GM04504 (cell line): Measurements from ENCODE around the gene RAB3GAP2.
"Not testable (repeated sequence)": the region's sequence is repeated elsewhere in the genome, so short reads cannot be mapped to it uniquely, and the experiment has no call there.

Experiments
- DNase-seq: peaks from one replicate; pipeline ENCODE4 v3.0.0-alpha.2; 2012; ENCODE audit warnings: low read depth

Gene RAB3GAP2

DNA sequence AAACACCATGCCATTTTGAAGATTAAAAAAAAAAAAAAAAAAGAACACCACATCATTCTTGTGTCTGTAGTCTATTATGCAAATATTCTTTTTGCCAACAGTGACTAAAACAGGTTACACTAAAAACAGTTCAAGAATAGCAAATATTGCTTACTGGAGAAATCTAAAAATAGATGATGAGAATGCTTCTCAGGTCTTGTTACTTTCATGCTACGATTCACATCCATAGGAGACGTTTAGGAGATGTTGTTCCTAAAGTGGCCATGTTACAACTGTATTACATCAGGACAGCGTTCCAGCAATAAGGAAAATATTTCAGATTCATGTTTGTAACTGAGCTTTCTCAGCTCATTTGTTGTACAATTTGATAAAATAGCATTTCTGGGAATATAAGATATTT, 32.3 kb downstream of the RAB3GAP2 start:
- no peak for DNase-seq

- no peak for DNase-seq
These were observed 33.0 kb downstream of the RAB3GAP2 start for GRCh38 chr1:220239213-220239612.

GRCh38 chr1:220236278-220236677, 36.0 kb downstream of the RAB3GAP2 start:
- DNase-seq: not testable (repeated sequence)

- DNase-seq: no peak
These were observed 36.8 kb downstream of the RAB3GAP2 start for GRCh38 chr1:220235462-220235861.

DNA sequence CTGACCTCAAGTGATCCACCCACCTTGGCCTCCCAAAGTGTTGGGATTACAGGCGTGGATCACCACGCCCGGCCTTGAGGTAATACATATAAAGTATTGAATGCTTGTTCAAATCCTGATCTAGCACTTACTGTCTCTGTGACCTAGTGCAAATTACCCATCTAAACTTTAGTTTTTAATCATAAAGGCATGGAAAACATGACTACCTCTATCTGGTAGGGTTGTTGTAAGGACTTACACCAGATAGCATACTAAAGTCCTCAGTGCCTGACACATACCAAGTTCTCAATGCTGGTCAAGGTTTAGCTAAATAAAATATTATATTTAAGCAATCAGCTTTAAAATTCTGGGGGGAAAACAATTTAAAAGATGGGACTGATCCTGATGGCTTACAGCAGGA, 38.3 kb downstream of the RAB3GAP2 start:
- DNase-seq: no peak

GRCh38 chr1:220229771-220230170, 42.5 kb downstream of the RAB3GAP2 start:
- no peak for DNase-seq

- DNase-seq: no peak
These were observed 44.9 kb downstream of the RAB3GAP2 start for GRCh38 chr1:220227393-220227792.

DNA sequence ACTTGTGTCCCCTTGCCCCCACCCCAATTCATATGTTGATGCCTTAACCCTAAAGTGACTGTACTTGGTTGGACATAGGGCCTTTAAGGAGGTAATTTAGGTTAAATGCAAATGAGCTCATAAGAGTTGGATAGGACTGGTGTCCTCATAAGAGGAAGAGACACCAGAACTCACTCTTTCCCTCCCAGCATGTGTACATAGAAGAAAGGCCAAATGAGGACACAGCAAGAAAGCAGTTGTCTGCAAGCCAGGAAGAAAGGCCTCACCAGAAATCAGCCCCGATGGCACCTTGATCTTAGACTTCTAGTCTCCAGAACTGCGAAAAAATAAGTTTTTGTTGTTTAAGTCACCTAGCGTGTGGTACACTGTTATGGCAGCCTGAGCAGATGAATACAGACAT, 45.5 kb downstream of the RAB3GAP2 start:
- DNase-seq: no peak

GRCh38 chr1:220225957-220226356, 46.3 kb downstream of the RAB3GAP2 start:
- no peak for DNase-seq

GRCh38 chr1:220224611-220225124, 47.6 kb downstream of the RAB3GAP2 start:
- no peak for DNase-seq

DNA sequence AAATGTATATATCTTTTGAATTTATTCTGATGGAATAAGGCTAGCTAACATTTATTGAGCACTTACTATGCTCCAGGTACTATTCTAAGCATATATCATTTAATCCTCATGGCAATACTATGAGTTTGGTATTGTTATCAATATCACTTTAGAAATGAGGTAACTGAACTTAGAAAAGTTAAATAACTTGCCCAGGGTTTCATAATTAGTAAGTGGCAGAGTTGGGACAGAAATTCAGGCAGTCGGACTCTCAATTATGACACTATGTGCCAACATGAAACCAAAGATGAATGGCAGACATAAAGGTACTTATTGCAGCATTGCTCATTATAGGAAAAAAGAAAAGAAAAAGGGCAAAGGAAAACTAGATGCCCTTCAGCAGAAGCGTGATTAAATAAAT, 48.2 kb downstream of the RAB3GAP2 start:
- no peak for DNase-seq

DNA sequence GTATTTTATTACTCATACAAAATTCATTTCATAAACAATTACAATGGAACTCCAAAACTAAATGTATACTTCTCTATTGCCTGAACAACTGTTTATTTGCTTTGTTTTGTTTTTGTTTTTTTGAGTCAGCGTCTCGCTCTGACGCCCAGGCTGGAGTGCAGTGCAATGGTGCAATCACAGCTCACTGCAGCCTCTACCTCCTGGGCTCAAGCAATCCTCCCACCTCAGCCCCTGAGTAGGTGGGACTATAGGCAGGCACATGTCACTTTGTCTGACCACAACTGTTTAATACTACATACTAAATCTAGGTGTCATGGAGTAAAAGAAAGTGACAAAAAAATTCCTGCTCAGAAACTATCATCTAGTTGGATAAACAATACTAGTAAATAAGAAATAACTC, 49.3 kb downstream of the RAB3GAP2 start:
- DNase-seq: no peak

DNA sequence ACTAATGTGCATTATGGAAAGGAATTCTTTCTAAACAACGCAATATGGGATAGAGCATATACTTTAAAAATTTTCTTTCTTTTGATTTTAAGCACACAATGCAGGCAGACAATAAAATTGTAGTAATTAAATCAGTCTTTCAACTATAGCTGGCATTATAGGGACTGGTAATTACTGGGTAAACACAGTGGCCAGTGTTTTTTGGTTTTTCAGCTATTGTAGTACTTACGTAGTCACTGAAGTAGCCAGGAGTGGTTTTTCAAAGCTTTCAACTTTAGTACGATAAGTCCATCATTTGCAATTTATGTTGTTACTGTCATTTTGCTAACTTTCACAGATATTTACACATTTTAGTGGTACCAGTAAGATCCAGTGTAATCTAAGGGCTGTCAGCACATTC, 50.6 kb downstream of the RAB3GAP2 start:
- no peak for DNase-seq

DNA sequence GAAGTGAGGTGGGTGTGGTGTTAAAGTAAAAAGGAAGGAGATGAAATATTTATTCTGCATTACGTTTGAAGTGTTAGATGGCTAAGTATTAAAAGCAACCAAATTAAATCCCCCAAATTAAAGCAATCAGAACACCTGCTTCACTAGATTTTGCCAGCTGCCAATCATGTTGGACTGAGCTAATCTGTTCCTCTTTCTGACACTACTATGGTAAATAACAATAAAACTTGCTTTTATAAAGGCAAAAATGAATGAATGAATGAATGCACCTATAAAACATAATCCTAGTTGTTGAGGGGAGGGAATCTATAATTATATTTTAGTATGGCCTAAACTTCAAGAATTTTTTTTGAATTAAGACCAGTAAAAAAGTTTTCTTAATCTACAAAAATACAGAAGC, 51.0 kb downstream of the RAB3GAP2 start:
- DNase-seq: no peak

- DNase-seq: not testable (repeated sequence)
These were observed 51.6 kb downstream of the RAB3GAP2 start for GRCh38 chr1:220220699-220221040.

GRCh38 chr1:220219865-220220698, 52.2 kb downstream of the RAB3GAP2 start:
- DNase-seq: no peak

DNA sequence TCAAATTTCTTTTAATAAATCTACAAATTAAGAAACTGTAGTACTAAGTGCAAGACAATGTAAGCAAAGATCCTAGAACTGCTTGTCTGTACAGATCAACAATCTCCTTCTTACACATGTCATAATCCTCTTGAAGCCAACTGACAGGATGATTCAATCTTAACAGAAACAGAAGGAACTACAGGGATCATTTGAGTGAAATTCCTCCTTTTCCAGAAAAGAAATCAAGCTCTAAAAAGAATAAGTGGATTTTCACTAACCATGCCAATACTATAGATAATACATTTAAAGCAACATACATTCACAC, 53.2 kb downstream of the RAB3GAP2 start:
- DNase-seq: no peak

- peak; percentile 17 for DNase-seq
These were observed 53.7 kb downstream of the RAB3GAP2 start for GRCh38 chr1:220218397-220219135.

DNA sequence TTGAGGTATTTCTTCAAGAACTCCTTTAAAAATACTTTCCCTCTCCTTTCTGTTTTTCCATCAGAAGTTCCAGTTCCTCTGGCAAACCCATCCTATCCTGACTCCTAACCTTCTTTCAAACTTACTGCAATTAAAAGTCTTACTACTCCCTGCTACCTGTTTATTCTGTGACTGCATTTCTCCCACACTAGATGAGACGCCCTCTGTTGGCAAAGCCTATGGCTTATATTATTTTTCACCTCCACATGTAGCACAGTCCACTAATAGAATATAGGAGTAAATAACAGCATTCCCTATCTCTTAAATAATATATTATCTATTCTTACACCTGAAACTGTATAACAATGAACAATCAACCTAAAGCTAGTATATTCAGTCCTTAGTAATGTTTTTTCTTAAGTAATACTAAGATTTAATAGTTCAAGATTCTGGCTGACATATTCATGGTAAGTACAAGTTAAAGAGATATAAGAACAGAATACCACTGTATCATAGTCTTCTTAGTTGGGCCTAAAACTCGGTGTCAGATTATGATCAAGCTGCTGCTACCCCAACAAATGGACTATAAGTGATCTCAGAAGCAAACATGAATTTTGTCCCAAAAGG, 54.8 kb downstream of the RAB3GAP2 start:
- no peak for DNase-seq

DNA sequence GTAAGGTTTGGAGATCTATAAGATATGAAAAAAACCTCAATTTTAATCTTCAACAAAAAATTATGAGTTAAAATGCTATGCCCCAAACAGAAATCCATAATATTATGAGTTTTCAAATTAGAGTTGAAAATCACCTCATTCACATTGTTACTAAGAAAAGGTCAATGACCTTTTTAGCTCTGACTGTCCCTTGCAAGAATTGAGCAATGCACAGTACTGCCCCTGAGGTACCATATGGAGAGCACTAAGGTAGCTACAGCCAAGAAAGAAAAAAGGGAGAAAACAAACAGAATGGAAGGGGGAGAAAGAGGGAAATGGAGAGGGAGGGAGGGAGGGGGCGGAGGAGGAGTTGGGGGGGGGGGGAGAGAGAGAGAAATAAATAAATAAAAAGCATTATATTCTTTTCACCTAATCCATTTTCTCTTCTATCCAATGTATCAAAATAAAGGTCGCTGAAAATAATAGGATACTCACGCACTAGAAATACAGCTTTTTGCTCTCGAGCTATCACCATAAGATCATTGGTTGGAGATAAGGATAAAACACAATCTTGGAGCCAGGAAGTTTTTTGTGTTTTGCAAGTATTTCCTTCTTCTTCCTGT, 58.8 kb downstream of the RAB3GAP2 start:
- DNase-seq: no peak

DNA sequence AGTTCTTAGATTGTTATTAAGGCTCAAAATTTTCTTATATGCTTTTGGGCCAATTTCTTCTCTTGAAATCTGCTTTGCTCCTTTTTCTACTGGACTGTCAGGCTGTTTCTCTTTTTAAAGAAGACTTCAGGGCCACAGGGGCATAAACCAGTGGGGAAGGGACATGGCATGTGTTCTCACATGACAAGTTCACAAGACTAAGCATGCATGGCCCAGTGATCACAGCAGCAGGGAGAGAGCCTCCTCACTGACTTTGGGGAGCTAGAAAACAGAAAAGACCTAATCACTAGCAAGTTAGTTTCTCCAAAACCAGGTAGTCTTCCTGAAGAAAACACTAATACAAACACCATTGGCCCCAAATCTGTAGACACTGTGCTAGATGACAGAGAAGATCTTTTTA, 64.8 kb downstream of the RAB3GAP2 start:
- no peak for DNase-seq

DNA sequence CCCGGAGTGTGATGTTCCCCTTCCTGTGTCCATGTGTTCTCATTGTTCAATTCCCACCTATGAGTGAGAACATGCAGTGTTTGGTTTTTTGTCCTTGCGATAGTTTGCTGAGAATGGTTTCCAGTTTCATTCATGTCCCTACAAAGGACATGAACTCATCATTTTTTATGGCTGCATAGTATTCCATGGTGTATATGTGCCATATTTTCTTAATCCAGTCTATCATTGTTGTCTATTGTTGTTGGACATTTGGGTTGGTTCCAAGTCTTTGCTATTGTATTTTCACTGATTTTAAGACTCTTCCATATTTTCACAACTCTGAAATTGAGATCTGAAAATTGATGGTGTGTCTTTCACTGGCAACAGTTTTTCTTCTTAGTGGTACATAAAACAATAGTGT, 67.5 kb downstream of the RAB3GAP2 start:
- not testable (repeated sequence) for DNase-seq

DNA sequence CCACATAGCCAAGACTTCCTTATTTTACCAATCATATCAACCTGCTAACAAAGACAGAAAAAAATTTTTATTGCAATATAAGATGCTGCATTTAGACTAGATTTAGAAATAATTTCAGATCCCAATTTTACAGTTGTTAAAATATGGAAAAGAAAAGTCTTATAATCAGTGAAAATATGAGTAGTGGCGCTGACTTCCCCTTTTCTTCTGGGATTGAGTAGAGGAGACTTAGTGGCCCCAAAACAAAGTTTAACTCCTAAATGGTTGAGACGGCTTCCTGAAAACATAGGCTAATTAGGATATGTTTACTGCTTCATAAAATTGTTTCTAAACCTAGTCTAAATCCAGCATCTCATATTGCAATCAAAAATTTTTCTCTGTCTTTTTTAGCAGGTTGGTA, 68.4 kb downstream of the RAB3GAP2 start:
- DNase-seq: no peak
